Measurements from ENCODE around the gene MTCH1.

Gene MTCH1

DNA sequence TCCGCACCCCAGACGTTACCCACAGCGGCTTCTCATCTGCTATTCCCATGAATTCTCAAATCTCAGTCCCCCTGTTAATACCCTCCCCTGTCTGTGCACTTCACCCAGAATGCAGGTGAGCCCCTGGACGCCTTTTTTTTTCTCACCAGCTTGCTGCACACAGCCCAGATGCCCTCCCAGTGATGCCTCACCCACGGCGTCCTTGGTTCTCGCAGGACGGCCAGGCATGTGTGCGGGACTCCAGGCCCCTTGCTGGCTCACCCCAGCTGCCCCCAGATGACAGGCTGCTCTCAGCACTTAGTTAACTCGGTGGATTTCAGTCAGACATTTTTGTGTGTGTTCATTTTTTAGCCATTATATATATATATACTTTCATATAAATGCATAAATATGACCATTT lies 56.8 kb downstream of the MTCH1 start:
- in situ Hi-C loops (cut with MboI; ENCODE audit: low sequenced_read_pairs), result no loop called here

DNA sequence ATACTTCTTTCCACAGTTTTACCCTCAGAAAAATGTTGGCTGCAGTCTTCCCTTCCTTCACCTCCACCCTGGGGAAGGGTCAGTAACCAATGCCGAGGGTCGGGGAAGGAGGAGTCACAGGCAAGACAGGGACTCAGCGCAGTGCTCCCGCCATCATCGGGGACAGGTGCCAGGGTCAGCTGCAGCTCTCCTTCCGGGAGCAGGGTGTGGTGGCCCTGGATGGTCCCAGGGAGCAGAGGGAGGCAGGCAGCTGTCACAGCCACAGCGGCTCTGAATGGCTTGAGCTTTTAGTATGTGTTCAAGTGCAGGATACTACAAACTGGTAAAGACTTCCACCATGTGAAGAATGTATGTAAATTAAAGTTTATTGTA lies 57.5 kb downstream of the MTCH1 start:
- in situ Hi-C loops (cut with MboI; ENCODE audit: low sequenced_read_pairs), result no loop called here

DNA sequence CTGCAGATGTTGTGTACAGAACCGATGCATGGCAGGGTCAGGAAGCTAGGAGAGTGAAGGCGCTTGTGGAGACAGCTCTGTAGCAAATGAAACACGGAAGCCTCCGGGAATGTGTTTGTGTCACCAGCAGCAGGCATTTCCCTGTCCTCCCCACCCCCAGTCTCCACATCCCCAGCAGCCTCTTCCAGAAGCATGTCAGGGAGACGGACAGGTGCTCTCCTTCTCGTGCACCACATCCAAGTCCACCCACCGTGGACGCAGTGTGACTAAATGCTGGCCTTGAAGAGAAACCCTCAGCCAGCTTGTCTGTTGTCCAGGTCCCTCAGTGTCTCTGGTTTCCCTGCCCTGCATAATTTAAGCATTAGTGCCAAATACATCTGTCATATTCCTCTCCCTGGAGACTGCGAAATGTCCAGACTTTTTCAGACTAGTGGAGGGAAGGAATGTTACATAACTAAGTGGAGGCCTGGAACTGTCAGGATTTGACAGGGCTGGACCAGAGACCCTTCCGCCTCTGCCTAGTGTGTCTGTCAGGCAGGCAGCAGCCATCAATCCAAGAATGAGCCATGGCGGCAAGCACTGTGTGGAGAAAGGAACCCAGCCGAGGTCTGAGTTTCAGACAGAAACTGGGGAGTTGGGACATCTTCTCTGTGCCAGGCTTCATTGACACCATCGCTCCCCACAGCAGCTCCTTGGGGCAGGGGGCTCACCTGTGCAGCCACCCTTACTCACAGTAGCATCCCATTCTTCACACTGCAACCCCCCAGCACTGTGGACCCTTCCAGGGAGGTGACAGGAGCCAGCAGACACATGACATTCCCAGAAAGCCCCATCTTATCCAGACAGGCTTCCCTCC lies 58.1 kb downstream of the MTCH1 start:
- in situ Hi-C loops (cut with MboI; ENCODE audit: low sequenced_read_pairs), result no loop called here

DNA sequence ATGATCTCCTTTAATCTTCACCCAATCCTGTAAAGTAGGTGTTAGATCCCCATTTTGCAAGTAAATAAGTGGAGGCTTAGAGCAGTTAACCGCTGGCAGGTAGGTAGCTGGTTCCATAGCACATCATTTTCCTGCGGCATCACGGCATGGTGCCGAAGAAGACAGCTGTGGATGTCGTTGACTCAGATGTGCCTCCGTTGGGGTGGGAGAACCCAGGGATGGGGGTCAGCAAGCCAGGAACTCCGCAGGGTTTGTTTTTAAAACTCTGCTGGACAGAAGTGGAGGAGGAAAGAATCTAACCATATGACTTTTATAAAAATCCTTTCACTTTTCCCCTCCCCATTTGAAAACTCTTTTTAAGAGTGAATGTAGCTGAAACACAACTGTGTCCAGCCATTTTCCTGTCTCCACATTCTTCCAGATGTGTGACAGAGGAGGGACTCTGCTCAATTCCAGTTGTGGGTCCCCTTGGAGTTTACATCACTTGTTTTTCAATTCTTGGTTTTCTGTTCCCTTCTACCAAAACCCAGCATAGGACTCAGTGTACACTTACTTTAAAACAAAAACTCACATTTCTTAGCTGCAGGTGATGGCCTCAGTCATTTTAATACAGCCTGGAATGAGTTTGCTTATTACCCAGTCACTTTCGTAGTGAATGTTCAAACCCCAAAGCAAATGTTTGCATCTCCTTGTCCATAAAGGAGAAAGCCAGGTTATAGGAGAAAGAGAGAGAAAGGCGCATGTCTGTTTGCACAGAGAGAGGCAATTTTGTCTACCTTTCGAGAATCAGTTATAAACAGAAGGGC lies 59.1 kb downstream of the MTCH1 start:
- in situ Hi-C loops (cut with MboI; ENCODE audit: low sequenced_read_pairs), result no loop called here

DNA sequence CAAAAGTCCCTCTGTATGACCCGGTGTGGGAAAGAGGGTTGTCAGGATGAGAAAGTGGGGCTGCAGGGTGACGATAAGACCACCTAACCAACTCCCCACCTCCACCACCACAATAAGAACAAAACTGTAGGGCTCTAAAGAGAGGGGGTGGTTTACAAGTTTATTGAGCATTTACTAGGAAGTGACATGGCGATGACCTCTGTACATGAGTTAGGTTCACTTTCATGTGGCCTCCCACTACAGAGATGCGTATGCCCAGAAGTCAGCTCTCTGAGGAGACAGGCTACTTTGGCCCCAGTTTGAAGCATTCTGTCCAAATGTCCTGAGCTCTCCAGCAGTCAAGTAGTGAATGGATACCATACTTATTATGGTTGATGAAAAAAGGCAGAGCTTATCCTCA lies 60.2 kb downstream of the MTCH1 start:
- in situ Hi-C loops (cut with MboI; ENCODE audit: low sequenced_read_pairs), result no loop called here

DNA sequence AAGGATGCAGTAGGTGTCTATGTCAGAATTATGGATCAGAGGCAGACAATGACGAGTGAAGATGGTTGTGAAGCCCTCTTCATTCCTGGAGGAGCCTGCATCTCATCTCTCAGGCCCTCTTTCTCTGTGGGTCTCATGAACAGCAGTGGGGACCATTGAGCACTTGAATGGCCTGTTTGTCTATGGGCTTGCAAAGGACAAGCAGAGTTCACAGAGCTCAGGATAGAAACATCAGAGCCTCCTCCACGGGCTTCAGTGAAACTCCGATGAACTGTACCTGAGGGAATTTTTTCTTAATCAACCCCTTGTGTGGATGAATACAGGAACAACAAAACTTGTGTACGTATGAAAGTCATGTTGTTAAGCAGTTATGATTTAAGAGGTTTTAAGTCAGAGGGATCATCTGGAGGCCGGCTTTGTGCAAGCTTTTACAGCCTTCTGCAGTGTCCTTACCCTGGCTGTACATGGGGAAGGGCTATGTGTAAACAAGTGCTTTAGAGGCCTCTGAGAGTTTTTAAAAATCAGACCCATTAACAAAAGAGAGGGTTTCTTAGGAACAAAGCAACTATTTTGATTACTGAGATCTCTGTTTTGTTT lies 61.1 kb downstream of the MTCH1 start:
- in situ Hi-C loops (cut with MboI; ENCODE audit: low sequenced_read_pairs), result no loop called here

DNA sequence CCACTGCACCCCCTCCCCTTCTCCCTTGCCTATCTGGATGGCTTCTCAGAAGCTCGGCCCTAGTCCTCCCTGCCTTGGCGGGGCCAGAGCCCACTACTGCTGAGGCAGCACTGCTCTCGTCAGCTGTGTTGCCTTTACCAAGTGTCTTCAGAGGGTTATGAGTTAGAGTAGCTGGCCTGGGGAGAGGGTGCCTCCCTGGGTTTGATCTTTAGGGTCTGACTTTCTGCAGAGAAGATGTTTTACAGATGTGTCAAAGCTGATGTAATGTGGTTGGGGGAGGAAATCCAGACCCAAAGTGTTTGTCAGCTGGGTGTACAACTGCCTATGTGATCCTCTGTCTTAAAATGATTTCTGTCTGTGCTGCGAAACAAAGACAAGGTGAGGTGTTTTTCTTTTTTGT lies 61.9 kb downstream of the MTCH1 start:
- in situ Hi-C loops (cut with MboI; ENCODE audit: low sequenced_read_pairs), result no loop called here

DNA sequence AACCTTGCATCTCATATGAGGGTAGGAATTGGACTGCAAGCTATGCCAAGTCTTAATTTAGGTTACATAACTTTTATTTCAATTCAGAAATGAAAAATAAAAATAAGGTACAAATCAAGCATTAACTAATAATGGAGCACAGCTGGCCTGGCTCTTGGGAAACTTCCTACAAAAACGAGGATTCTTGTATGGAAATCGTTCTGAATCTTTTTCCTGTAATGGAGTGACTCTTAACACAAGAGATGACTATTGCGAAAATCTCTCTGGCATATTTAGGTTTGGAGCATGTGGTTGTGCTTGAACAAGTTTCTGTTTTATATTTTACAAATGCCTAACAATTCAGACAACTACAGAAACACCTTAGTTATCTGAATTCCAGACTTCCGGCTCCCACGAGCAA lies 65.5 kb downstream of the MTCH1 start:
- in situ Hi-C loops (cut with MboI; ENCODE audit: low sequenced_read_pairs), result no loop called here

DNA sequence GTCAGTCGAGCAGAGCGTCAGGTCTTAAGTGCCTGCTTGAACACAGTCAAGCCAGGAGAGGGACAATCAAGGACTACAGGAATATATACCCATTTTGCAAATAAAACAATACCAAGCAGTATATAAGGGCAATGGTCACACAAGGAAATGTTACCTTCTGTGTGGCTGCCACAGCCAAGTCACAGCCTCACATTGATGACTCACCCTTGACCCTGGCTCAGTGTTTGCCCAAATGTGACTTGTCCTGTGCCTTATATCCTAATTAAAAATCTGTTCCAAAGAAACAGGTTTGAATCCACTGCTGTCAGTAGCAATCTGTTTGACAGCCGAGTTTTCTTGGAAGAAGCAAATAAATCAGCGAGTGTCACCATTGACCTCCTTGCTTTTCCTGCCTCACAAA lies 65.9 kb downstream of the MTCH1 start:
- in situ Hi-C loops (cut with MboI; ENCODE audit: low sequenced_read_pairs), result no loop called here

Data from HL-60/S4 treated with phorbol 12-myristate 13-acetate at 8.2 ng/mL for 4 days and 3 days (cell line).